Neutrophil (primary cell): ENCODE data around the gene ARPC2.

ENCODE experiments used
- H3K27ac ChIP-seq: fragments of 200-600 bp; sonication (generic); 2 replicates; pipeline ENCODE4 v1.5.1; 2016; ENCODE audit warnings: mild to moderate bottlenecking, moderate library complexity
- H3K27me3 ChIP-seq: fragments of 200-600 bp; sonication (generic); 2 replicates; pipeline ENCODE4 v1.6.0; 2016; ENCODE audit warnings: mild to moderate bottlenecking
- H3K36me3 ChIP-seq: fragments of 200-600 bp; sonication (generic); 2 replicates; pipeline ENCODE4 v1.5.1; 2017
- H3K4me1 ChIP-seq, 2 experiments: fragments of 200-600 bp in 1 of 2; sonication (generic) in 1 of 2; 1 replicate in 1 of 2; 2 replicates in 1 of 2; pipeline versions ENCODE4 v1.5.1 to v1.6.1; 2013 to 2016; ENCODE audit warnings: low read depth in 1 of 2, low read length in 1 of 2, mild to moderate bottlenecking in 1 of 2, moderate library complexity in 1 of 2; ENCODE audit not compliant: control insufficient read depth in 1 of 2, insufficient read depth in 1 of 2
- H3K4me3 ChIP-seq, 2 experiments: fragments of 200-600 bp in 1 of 2; sonication (generic) in 1 of 2; 1 replicate in 1 of 2; 2 replicates in 1 of 2; pipeline ENCODE4 v1.5.1; 2013 to 2016; ENCODE audit warnings: low read depth in 1 of 2, low read length in 1 of 2, mild to moderate bottlenecking in 1 of 2, moderate library complexity in 1 of 2
- H3K9me3 ChIP-seq: fragments of 200-600 bp; sonication (generic); 2 replicates; pipeline ENCODE4 v1.5.1; 2016
- TF ChIP-seq, protein P1 (sequence below): fragments of 200-600 bp; sonication (generic); IDR thresholded peaks from 2 replicates; pipeline ENCODE4 v1.5.1; 2016; ENCODE audit warnings: antibody characterized with exemption

ARPC2 gene

DNA sequence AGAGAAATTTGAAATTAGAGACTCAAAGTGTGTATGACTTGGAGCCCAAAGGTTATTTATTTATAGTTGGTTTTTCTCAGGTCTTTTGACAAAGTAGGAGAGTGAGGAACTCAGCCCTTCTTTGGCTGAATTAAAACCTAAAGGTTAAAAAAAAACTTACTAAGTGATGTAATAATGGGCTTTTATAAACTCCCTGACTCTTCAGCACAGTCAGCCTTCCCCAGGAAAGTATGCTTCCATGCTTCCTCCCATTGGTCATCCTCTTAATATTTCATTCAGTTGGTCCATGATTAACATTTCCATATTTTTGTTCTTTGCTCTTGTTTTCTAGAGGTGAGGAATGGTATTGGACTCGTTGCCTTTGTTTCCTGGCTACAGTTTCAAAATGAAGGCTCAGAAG lies 7.2 kb downstream of the ARPC2 start:
- Histone ChIP-seq H3K27ac (peak overlapping the region; percentile 49), H3K27me3 (no peaks in the 10 kb centered on the region), H3K4me3 (no peak overlapping the region), H3K9me3 (no peaks in the 10 kb centered on the region), H3K4me1 (peaks cover 61 to 78% of the 10 kb centered on the region in 2 experiments), H3K36me3 (peaks cover 83% of the 10 kb centered on the region)
- TF ChIP-seq, protein P1, sequence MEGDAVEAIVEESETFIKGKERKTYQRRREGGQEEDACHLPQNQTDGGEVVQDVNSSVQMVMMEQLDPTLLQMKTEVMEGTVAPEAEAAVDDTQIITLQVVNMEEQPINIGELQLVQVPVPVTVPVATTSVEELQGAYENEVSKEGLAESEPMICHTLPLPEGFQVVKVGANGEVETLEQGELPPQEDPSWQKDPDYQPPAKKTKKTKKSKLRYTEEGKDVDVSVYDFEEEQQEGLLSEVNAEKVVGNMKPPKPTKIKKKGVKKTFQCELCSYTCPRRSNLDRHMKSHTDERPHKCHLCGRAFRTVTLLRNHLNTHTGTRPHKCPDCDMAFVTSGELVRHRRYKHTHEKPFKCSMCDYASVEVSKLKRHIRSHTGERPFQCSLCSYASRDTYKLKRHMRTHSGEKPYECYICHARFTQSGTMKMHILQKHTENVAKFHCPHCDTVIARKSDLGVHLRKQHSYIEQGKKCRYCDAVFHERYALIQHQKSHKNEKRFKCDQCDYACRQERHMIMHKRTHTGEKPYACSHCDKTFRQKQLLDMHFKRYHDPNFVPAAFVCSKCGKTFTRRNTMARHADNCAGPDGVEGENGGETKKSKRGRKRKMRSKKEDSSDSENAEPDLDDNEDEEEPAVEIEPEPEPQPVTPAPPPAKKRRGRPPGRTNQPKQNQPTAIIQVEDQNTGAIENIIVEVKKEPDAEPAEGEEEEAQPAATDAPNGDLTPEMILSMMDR = no peak

DNA sequence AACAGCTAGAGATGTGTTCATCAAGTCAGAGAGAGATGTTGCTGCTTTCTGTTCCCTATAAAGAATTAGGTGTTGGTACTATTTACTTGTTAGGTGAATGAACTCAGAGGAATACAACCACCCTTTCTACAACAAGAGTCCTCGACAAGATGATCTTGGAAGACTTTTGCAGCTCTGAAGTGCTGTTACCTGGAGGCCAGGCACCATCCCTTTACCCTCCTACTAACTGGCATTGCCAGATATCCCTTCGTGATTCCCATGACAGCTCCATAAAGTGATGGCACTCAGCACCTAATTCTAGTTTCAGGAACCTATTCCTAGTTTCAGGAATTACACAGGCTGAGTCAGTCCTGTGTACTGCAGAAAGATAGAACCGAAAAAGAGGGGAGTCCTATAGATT lies 9.9 kb downstream of the ARPC2 start:
- H3K36me3 ChIP-seq = peaks cover 91% of the 10 kb centered on the region
- H3K27ac ChIP-seq = peak overlapping the region; percentile 5
- H3K9me3 ChIP-seq = no peaks in the 10 kb centered on the region
- no peaks in the 10 kb centered on the region for H3K27me3 ChIP-seq
- H3K4me3 ChIP-seq = no peak overlapping the region
- TF ChIP-seq, protein P1 = no peak
- H3K4me1 ChIP-seq = peaks cover 58 to 78% of the 10 kb centered on the region in 2 experiments

DNA sequence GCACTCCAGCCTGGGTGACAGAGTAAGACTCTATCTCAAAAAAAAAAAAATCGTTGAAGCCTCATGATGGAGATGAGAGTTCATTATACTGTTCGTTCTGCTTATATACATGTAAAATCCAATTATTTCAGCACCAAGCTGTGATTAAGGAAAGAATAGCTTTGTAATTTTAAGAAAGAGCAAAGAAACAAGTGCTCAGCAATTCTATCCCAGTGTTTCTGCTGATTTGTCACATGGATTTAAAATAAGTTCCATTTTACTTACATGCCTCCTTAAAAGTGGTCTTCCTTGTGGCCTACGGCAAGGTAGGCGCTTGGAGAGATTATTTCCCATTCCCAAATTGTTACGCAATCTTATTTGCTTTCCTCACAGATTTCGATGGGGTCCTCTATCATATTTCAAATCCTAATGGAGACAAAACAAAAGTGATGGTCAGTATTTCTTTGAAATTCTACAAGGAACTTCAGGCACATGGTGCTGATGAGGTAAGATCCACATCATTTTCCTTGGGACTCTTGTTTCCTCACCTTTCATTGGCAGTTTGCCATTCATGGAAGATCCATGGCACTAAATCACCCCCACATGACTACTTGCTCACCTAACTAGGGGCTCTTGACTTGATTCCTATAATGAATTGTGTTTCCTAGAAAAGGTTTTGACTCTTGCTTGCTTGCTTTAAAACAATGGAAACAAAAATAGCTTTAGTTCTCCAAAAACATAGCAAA lies 11.5 kb downstream of the ARPC2 start:
- Histone ChIP-seq H3K27me3 (no peaks in the 10 kb centered on the region), H3K27ac (peak overlapping the region; percentile 77), H3K9me3 (no peaks in the 10 kb centered on the region), H3K36me3 (peaks cover 93% of the 10 kb centered on the region), H3K4me3 (peak overlapping the region in 1 of 2 experiments; percentile 37), H3K4me1 (peaks cover 43 to 61% of the 10 kb centered on the region in 2 experiments)
- TF ChIP-seq, protein P1 = no peak

DNA sequence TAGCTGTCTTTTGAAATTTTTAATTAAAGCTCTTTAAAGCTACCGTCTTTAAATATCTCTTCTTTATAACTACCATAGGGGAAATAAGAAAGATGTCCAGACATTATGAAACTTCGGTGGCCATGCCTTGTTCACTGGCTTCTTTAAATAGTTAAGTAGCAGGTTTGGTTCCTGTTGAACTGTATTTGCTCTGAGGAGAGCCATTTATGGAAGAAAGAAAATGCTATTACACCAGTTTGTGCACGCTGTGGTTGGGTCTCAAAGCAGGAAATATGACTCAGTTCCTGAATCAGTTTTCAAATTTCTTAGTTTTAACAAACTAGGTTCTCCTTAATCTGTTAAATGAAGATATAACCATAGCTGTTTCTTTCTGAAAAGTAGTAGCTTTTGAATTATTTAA lies 12.2 kb downstream of the ARPC2 start:
- peak overlapping the region; percentile 77 for H3K27ac ChIP-seq
- no peaks in the 10 kb centered on the region for H3K9me3 ChIP-seq
- TF ChIP-seq, protein P1 = no peak
- no peaks in the 10 kb centered on the region for H3K27me3 ChIP-seq
- peaks cover 93% of the 10 kb centered on the region for H3K36me3 ChIP-seq
- peak overlapping the region in 1 of 2 experiments; percentile 37 for H3K4me3 ChIP-seq
- peaks cover 35 to 56% of the 10 kb centered on the region in 2 experiments for H3K4me1 ChIP-seq

DNA sequence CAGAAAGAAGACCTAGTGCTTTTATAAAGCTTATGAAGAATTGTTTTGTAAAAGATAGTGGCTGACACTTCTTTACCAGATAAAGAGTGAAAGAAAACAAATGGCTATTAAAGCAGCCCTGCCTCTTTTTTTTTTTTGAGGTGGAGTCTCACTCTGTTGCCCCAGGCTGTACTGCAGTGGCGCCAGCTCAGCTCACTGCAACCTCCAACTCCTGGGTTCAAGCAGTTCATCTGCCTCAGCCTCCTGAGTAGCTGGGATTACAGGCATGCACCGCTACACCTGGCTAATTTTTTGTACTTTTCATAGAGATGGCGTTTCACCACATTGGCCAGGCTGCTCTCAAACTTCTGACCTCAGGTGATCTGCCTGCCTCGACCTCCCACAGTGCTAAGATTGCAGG lies 12.9 kb downstream of the ARPC2 start:
- peak overlapping the region in 1 of 2 experiments; percentile 37 for H3K4me3 ChIP-seq
- peaks cover 93% of the 10 kb centered on the region for H3K36me3 ChIP-seq
- no peaks in the 10 kb centered on the region for H3K9me3 ChIP-seq
- no peaks in the 10 kb centered on the region for H3K27me3 ChIP-seq
- H3K4me1 ChIP-seq = peaks cover 35 to 52% of the 10 kb centered on the region in 2 experiments
- TF ChIP-seq, protein P1 = no peak
- peak overlapping the region; percentile 77 for H3K27ac ChIP-seq
